Gastroesophageal sphincter (tissue), 4 donors: ENCODE measurements around the gene OAS2. TPM values are rescaled to one million over a fixed set of nuclear protein-coding genes. Genes with fewer than 3 reads are reported as not detected.

Source experiments
- ATAC-seq: fragments of 150-250 bp; one replicate; pipeline ENCODE4 v1.9.1; 2016; ENCODE audit warnings: mild to moderate bottlenecking, moderate library complexity
- H3K27ac ChIP-seq, 4 donors: fragments of 200-600 bp; sonication (generic) in 3 of 4; 1 replicate in 3 of 4; 2 replicates in 1 of 4; pipeline ENCODE4 v1.5.1; 2016 to 2019
- H3K27me3 ChIP-seq: fragments of 200-600 bp; sonication (generic); one replicate; pipeline ENCODE4 v1.5.1; 2019
- H3K36me3 ChIP-seq, 2 donors: fragments of 200-600 bp; sonication (generic); one replicate each; pipeline ENCODE4 v1.5.1; 2019; ENCODE audit warnings: control low read depth in 1 of 2
- H3K4me1 ChIP-seq, 3 donors: fragments of 200-600 bp; sonication (generic); 1 replicate in 2 of 3; 2 replicates in 1 of 3; pipeline ENCODE4 v1.5.1; 2016 to 2019; ENCODE audit warnings: control low read depth in 2 of 3
- H3K4me3 ChIP-seq, 2 donors: fragments of 200-600 bp; sonication (generic); one replicate each; pipeline ENCODE4 v1.5.1; 2019; ENCODE audit warnings: mild to moderate bottlenecking in 1 of 2, moderate library complexity in 1 of 2
- H3K9me3 ChIP-seq, 3 donors: fragments of 200-600 bp; sonication (generic); one replicate each; pipeline ENCODE4 v1.5.1; 2017 to 2019; ENCODE audit warnings: control low read depth in 2 of 3
- EP300 ChIP-seq: sonication (generic); formaldehyde crosslinking; IDR thresholded peaks from one replicate; pipeline ENCODE4 v1.6.1; 2017; ENCODE audit warnings: antibody characterized with exemption, mild to moderate bottlenecking
- POLR2A ChIP-seq, 2 donors: fragments of 450-650 bp; IDR thresholded peaks; one replicate each; pipeline ENCODE4 v1.6.1; 2017; ENCODE audit warnings: antibody characterized with exemption in 2 of 2, mild to moderate bottlenecking in 2 of 2, moderate library complexity in 1 of 2
- POLR2AphosphoS5 ChIP-seq: sonication (generic); formaldehyde crosslinking; IDR thresholded peaks from one replicate; pipeline ENCODE4 v1.6.1; 2017; ENCODE audit warnings: antibody characterized with exemption
- WGBS, 2 donors: methylation state at CpG; one replicate each; pipeline ENCODE4 v1.1.5; 2018; ENCODE audit warnings: low coverage in 1 of 2; 5-methylcytosine and 5-hydroxymethylcytosine counted together
- total RNA-seq, 4 donors: library from RNA; depleted of rRNA; stranded (reverse); fragments of >200 nt; gene quantifications; one replicate each; pipeline ENCODE4 v1.1.0, GENCODE V29; 2016
- TF ChIP-seq, protein P1 (sequence below), 4 experiments: fragments of 200-600 bp in 2 of 4; fragments of 450-650 bp in 2 of 4; sonication (generic) in 1 of 4; IDR thresholded peaks; one replicate each; pipeline ENCODE4 v1.5.1; 2017 to 2019; ENCODE audit warnings: antibody characterized with exemption in 4 of 4, mild to moderate bottlenecking in 2 of 4, moderate library complexity in 2 of 4

Gene OAS2
- total RNA-seq, 4 donors from 2014 or later, result 6.5 to 10.0 (median 7.5) TPM

GRCh38 chr12:112961536-112961935 is 16.8 kb upstream of the OAS2 start:
- no peak overlapping the region for H3K27ac ChIP-seq
- WGBS, 2 donors, result 92 to 93% methylated on average over 3 to 4 of the region's 4 CpGs
- no peaks in the 10 kb centered on the region for H3K27me3 ChIP-seq
- no peak for ATAC-seq
- TF ChIP-seq, protein P1, sequence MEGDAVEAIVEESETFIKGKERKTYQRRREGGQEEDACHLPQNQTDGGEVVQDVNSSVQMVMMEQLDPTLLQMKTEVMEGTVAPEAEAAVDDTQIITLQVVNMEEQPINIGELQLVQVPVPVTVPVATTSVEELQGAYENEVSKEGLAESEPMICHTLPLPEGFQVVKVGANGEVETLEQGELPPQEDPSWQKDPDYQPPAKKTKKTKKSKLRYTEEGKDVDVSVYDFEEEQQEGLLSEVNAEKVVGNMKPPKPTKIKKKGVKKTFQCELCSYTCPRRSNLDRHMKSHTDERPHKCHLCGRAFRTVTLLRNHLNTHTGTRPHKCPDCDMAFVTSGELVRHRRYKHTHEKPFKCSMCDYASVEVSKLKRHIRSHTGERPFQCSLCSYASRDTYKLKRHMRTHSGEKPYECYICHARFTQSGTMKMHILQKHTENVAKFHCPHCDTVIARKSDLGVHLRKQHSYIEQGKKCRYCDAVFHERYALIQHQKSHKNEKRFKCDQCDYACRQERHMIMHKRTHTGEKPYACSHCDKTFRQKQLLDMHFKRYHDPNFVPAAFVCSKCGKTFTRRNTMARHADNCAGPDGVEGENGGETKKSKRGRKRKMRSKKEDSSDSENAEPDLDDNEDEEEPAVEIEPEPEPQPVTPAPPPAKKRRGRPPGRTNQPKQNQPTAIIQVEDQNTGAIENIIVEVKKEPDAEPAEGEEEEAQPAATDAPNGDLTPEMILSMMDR (IDR thresholded peaks at IDR 0.05), result no peak
- no peak for TF ChIP-seq EP300
- TF ChIP-seq POLR2A (IDR thresholded peaks at IDR 0.05), result no peak
- H3K9me3 ChIP-seq, result peaks cover 0 to 25% (median 0%) of the 10 kb centered on the region in 3 donors
- H3K4me3 ChIP-seq, result no peak overlapping the region
- peaks cover 0 to 98% of the 10 kb centered on the region in 2 donors for H3K36me3 ChIP-seq
- no peaks in the 10 kb centered on the region for H3K4me1 ChIP-seq

DNA sequence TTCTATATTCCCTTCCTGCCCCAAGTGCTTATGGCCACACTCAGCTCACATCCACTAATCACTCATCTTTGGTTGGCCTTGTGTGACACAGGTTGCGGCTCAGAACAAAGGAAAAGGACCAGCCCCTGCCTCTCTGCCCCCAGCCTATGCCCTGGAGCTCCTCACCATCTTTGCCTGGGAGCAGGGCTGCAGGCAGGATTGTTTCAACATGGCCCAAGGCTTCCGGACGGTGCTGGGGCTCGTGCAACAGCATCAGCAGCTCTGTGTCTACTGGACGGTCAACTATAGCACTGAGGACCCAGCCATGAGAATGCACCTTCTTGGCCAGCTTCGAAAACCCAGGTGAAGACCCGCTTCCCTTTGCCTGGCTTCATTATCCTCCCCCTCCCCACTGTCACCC is 15.8 kb upstream of the OAS2 start:
- Histone ChIP-seq H3K27ac (no peak overlapping the region), H3K4me3 (no peak overlapping the region), H3K27me3 (no peaks in the 10 kb centered on the region), H3K4me1 (no peaks in the 10 kb centered on the region), H3K9me3 (peaks cover 0 to 17% (median 0%) of the 10 kb centered on the region in 3 donors), H3K36me3 (peaks cover 0 to 98% of the 10 kb centered on the region in 2 donors)
- no peak for ATAC-seq
- no CpG with 5 or more reads among the region's 7 CpGs for WGBS, 2 donors
- TF ChIP-seq POLR2A (IDR thresholded peaks at IDR 0.05) (no peak), POLR2AphosphoS5 (no peak), EP300 (no peak)

GRCh38 chr12:112963227-112963861 is 15.0 kb upstream of the OAS2 start:
- WGBS, 2 donors, result 80 to 83% methylated on average over 6 to 7 of the region's 14 CpGs

GRCh38 chr12:112964067-112964670 is 14.2 kb upstream of the OAS2 start:
- Histone ChIP-seq H3K27ac (no peak overlapping the region), H3K9me3 (peaks cover 0 to 4% (median 0%) of the 10 kb centered on the region in 3 donors), H3K36me3 (peaks cover 0 to 100% of the 10 kb centered on the region in 2 donors), H3K27me3 (no peaks in the 10 kb centered on the region), H3K4me3 (no peak overlapping the region), H3K4me1 (no peaks in the 10 kb centered on the region)
- ATAC-seq, result no peak
- 76 to 87% methylated on average over 5 to 6 of the region's 6 CpGs for WGBS, 2 donors
- TF ChIP-seq POLR2A (IDR thresholded peaks at IDR 0.05) (no peak), POLR2AphosphoS5 (no peak), EP300 (no peak)
- TF ChIP-seq, protein P1 (IDR thresholded peaks at IDR 0.05), result no peak

More at GRCh38 chr12:112963227-112963861, 15.0 kb upstream of the OAS2 start:
- H3K4me1 ChIP-seq, result no peaks in the 10 kb centered on the region
- peaks cover 0 to 12% (median 0%) of the 10 kb centered on the region in 3 donors for H3K9me3 ChIP-seq
- H3K4me3 ChIP-seq, result no peak overlapping the region
- H3K27me3 ChIP-seq, result no peaks in the 10 kb centered on the region
- H3K27ac ChIP-seq, result no peak overlapping the region
- TF ChIP-seq, protein P1 (IDR thresholded peaks at IDR 0.05), result no peak
- TF ChIP-seq POLR2AphosphoS5, result no peak
- no peak for TF ChIP-seq EP300
- no peak for TF ChIP-seq POLR2A (IDR thresholded peaks at IDR 0.05)
- peaks cover 0 to 100% of the 10 kb centered on the region in 2 donors for H3K36me3 ChIP-seq
- ATAC-seq, result peak; percentile 25

- TF ChIP-seq, protein P1 (IDR thresholded peaks at IDR 0.05), result no peak
- no peak for TF ChIP-seq POLR2A (IDR thresholded peaks at IDR 0.05)
- no peak for TF ChIP-seq EP300
- no peak for TF ChIP-seq POLR2AphosphoS5
- Histone ChIP-seq H3K36me3 (peaks cover 0 to 100% of the 10 kb centered on the region in 2 donors), H3K27me3 (no peaks in the 10 kb centered on the region), H3K4me3 (no peak overlapping the region), H3K9me3 (no peaks in the 10 kb centered on the region), H3K27ac (no peak overlapping the region), H3K4me1 (no peaks in the 10 kb centered on the region)
- 92 to 94% methylated on average over 2 to 3 of the region's 4 CpGs for WGBS, 2 donors
- no peak for ATAC-seq
Measured at GRCh38 chr12:112964915-112965314, 13.4 kb upstream of the OAS2 start.
